Stimulated activated CD8-positive, alpha-beta memory T cell treated with anti-CD3 and anti-CD28 coated beads, Interleukin-12 subunit alpha, Interleukin-12 subunit beta, amount 100 ng/mL, for 4 hours (primary cell): Measurements from ENCODE around the gene UPK1A.
"Not testable (repeated sequence)": the region's sequence is repeated elsewhere in the genome, so short reads cannot be mapped to it uniquely, and the experiment has no call there.

Source experiments
- DNase-seq: peaks from one replicate; pipeline ENCODE4 v3.0.0-alpha.2; 2020; ENCODE audit warnings: low read depth

The UPK1A gene

DNA sequence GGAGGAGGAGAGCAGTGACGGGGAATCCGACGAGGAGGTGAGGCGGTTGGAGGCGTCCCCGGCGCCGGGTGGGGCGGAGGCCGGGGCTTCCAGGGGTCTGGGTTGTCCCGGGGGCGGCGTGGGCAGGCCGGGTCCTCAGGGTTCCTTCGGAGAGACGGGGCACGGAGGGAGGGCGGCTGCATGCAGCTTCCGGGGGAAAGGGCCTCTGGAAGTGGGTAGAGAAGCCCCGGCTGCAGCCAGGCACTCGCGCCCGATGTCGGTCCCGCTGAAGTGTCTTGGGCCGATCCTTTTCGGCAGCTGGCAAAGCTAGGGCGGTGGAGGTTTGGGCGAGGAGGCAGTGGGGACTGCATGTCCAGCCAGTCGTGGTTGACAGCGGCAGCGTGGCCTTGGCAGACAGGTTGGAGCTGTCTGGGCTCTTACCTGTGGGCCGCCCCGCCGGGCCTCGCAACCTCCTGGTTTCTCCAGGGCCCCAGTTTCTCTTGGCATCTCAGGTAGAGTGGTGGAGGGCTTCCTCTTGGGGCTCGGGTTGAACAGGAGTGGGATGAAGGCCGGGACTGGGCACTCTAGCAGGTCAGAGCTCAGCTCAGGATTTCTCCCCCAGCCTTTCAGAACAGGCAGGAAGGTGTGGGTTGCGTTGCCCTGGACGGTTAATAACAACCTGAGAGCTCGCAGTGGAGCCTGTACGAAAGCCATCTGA lies 52.2 kb downstream of the UPK1A start:
- peak; percentile 52 for DNase-seq

DNA sequence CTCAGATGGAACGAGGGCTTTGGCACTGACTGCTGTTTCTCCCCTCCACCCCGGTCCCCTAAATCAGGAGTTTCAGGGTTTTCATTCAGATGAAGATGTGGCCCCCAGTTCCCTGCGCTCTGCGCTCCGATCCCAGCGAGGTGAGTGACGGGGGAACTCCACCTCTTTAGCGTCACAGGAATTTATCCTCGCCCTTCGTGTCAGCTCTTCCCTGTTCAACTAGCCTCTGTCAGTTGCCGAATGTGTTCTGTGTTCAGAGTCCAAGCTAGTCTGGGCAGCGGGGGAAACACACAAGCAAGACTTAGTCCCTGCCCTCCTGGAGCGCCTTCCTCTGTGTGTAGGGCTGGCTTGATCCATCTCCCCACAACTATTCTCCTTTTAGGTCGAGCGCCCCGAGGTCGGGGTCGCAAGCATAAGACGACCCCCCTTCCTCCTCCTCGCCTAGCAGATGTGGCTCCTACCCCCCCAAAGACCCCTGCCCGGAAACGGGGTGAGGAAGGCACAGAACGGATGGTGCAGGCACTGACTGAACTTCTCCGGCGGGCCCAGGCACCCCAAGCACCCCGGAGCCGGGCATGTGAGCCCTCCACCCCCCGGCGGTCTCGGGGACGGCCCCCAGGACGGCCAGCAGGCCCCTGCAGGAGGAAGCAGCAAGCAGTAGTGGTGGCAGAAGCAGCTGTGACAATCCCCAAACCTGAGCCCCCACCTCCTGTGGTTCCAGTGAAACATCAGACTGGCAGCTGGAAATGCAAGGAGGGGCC lies 53.3 kb downstream of the UPK1A start:
- DNase-seq = no peak

DNA sequence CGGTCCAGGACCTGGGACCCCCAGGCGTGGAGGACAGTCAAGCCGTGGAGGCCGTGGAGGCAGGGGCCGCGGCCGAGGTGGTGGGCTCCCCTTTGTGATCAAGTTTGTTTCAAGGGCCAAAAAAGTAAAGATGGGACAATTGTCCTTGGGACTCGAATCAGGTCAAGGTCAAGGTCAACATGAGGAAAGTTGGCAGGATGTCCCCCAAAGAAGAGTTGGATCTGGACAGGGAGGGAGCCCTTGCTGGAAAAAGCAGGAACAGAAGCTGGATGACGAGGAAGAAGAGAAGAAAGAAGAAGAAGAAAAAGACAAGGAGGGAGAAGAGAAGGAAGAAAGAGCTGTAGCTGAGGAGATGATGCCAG lies 53.8 kb downstream of the UPK1A start:
- DNase-seq = no peak

DNA sequence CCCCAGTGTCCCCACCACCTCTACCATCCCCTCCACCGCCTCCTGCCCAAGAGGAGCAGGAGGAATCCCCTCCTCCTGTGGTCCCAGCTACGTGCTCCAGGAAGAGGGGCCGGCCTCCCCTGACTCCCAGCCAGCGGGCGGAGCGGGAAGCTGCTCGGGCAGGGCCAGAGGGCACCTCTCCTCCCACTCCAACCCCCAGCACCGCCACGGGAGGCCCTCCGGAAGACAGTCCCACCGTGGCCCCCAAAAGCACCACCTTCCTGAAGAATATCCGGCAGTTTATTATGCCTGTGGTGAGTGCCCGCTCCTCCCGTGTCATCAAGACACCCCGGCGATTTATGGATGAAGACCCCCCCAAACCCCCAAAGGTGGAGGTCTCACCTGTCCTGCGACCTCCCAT lies 54.3 kb downstream of the UPK1A start:
- no peak for DNase-seq

DNA sequence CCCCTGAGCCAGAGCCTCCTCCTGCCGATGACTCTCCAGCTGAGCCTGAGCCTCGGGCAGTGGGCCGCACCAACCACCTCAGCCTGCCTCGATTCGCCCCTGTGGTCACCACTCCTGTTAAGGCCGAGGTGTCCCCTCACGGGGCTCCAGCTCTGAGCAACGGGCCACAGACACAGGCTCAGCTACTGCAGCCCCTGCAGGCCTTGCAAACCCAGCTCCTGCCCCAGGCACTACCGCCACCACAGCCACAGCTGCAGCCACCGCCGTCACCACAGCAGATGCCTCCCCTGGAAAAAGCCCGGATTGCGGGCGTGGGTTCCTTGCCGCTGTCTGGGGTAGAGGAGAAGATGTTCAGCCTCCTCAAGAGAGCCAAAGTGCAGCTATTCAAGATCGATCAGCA lies 55.1 kb downstream of the UPK1A start:
- no peak for DNase-seq

DNA sequence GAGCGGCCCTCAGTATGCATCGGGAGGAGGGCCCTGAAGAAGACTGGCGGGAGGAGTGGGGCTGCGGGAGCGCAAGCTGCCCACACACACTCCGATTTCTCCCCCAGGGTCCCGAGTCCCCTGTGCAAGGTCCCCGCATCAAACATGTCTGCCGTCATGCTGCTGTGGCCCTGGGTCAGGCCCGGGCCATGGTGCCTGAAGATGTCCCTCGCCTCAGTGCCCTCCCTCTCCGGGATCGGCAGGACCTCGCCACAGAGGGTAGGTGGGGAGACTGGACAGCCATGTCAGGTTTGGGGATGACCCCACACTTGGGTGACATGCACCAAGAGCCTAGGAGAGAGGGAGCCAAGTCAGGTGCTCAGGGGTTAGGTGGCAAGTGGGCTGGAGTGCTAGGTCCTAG lies 56.1 kb downstream of the UPK1A start:
- no peak for DNase-seq

GRCh38 chr19:35722897-35723296 lies 56.6 kb downstream of the UPK1A start:
- DNase-seq = no peak

DNA sequence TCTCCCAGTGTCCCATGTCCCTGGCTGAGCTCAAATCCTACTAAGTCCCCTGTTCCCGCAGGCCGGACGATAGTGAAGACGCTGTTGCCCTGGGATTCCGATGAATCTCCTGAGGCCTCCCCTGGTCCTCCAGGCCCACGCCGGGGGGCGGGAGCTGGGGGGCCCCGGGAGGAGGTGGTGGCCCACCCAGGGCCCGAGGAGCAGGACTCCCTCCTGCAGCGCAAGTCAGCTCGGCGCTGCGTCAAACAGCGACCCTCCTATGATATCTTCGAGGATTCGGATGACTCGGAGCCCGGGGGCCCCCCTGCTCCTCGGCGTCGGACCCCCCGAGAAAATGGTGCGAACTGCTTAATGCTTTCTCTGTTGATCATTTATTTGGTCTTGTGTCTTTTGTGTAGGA lies 57.4 kb downstream of the UPK1A start:
- no peak for DNase-seq

- not testable (repeated sequence) for DNase-seq
These were observed 57.8 kb downstream of the UPK1A start for GRCh38 chr19:35724132-35724531.

DNA sequence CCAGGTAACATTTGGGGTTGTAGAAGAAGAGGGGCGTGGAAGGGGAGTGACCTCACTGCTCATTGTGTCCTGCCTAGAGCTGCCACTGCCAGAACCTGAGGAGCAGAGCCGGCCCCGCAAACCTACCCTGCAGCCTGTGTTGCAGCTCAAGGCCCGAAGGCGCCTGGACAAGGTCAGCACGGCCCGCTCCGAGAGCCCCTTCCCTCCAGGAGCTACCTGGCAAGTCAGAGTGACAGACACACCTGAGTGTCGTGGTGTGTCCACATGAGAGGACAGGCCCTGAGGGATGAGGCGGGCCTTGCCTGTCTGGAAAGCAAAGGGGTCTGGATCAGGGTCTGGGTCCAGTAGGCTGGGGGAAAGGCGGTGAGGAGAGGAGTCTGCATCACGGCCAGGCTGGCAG lies 58.2 kb downstream of the UPK1A start:
- no peak for DNase-seq

- no peak for DNase-seq
These were observed 59.0 kb downstream of the UPK1A start for GRCh38 chr19:35725216-35725861.

DNA sequence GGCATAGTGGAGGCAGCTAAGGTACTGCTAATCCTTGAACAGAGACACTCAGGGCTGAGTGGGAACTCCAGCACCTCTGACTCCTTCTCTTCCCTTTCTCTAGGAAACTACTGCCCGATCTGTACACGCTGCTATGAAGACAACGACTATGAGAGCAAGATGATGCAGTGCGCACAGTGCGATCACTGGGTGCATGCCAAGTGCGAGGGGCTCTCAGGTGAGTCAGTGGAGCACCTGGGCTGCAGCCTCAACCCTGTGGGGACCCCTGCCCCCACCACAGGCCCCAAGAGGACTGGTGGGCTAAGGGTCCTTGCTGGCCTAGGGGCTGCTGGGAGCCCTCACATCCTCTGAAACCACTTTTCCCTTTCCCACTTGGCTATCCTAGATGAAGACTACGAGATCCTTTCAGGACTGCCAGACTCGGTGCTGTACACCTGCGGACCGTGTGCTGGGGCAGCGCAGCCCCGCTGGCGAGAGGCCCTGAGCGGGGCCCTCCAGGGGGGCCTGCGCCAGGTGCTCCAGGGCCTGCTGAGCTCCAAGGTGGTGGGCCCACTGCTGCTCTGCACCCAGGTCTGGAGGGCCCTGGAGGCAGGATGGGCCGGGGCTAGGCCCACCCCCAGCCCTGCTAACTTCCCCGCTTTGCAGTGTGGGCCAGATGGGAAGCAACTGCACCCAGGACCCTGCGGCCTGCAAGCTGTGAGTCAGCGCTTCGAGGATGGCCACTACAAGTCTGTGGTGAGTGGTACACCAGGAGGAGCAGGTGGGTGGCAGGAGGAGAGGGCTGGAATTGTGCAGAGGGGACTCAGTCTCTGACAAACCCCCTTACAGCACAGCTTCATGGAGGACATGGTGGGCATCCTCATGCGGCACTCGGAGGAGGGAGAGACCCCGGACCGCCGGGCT lies 61.0 kb downstream of the UPK1A start:
- no peak for DNase-seq
